HG03103 (cell line): ENCODE measurements around the gene EBLN2.

Source experiments
- ATAC-seq: cut with Tn5 transposase; IDR thresholded peaks from one replicate; pipeline ENCODE4 v1.9.1; 2021; ENCODE audit warnings: low read depth; ENCODE audit not compliant: unreplicated experiment

Gene EBLN2

DNA sequence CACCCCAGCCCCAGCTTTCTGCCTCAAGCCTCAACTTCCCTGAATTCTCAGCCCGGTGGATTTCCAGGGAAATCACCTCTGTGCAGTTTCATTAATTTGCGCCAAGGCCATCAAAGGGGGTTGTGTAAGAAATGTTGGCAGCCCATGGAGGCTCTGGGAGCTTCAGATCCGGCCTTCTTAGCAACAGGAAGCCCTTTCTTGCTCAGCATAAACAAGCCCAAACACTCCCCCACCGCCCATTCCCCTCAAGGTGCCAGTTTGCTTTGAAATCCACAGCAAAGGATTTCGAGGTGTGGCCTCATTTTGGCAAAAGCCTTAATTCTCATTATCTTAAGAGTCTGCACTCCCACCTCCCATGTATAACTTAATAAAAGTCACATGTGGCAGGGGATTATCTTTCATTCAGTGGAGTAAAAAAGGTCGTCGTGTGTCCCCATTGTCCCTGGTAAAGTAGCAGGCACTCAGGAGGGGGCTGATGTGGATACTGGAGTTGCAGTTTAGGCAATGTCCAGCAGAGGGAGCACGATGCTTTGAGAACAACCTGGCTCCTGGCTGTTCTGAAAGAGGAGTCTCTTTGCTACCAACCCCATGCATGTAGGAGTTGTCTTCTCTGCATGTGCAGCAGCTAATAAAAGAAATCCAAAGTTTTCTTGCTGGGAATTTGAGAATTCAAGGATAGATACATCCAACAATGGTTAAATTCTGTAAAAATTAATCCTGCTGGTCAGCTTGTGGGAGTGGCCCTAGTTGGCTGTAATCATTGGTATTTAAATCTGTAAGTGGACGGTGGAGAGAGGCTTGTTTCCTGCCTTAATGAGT, 39.5 kb downstream of the EBLN2 start:
- peak; percentile 84 for ATAC-seq

DNA sequence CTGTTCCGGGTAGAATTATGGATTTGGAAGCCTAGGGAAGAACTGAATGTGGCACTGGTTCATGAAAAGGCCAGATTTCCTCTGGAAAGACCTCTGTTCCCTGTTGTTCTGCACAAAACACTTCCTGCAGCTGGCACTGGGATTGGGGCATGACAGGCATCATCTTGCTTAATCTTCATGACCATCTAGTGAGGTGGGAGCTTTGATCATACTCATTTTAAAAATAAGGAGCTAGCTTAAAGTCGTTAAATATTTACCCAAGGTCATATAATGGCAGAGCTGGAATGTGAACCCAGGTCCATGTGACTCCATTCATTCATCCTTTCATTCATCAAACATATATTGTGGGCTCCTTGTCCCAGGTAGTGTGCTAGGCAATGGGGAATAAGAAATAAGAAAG, 40.4 kb downstream of the EBLN2 start:
- no peak for ATAC-seq

DNA sequence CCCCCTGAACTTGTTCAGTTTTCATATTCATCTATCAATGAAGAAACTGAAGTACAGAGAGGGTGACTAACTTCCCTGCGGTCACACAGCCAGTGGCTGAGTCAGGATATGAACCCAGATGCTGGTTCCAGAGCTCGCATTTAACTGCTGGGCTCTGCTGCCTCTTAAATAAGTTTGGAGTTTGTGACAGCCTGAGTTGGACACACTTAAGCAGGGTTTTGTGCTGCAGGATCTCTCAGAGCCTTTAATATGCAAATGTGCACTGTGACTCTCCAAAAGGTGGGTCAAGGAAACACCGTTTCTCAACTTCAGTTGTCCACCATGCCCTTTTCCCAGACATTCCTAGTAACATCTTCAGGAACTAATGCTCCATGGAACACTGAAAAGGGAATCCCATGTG, 45.8 kb downstream of the EBLN2 start:
- ATAC-seq = no peak

DNA sequence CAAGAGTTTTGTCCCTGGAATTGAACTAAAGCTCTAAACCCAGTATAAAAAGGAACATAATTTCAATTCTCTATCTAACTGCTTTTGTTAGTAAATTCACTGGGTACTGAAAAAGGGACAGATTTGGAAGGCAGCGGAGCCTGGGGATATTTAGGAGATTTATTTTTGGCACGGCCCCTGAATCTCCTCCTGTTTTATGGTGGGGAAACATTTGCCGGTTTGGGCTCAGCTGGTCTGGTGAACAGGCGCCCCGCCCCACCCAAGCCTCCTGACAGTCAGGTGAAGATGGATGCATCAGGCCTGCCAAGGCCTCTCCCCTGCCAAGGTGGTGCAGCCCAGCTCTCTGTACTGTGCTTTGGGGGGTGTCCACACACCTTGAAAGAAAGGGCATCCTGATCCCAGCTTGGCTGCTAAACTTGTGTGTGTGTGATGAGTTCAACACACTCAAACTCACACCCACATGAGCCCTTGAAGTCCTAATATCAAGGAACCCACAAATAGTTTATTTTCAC, 46.3 kb downstream of the EBLN2 start:
- ATAC-seq = no peak

DNA sequence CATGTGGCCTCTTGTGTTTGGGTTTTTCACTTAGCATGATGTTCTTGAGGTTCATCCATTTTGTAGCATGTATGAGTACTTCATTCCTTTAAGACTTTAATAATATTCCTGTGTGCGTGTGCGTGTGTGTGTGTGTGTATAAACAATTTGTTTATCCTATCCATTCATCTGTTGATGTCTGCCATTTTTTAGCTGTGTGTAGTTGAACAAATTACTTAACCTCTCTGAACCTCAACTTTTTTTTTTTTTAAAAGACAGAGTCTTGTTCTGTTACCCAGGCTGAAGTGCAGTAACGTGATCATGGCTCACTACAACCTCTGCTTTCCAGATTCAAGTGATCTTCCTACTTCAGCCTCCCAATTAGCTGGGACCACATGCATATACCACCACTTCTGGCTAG, 47.3 kb downstream of the EBLN2 start:
- no peak for ATAC-seq

DNA sequence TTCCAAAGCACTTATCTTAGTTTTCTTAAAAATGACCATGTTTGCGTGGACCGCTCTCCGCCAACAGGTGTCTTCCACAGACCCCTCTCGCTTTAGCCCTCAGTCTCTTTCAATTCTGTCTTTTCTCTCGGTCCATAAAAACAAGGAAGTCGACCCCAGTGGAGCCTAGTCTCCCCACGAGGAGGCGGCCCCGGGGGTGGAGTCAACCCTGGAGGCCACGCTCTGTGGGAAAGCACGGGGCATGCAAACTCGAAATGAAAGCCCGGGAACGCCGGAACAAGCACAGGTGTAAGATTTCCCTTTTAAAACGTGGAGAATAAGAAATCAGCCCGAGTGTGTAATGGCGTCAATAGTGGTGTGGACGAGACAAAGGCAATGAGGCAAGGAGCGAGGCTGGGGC, 49.1 kb downstream of the EBLN2 start:
- no peak for ATAC-seq
